GM21723 (cell line): ENCODE results near the gene ZNF646.

Source experiments
- ATAC-seq: cut with Tn5 transposase; IDR thresholded peaks from one replicate; pipeline ENCODE4 v1.9.1; 2021; ENCODE audit warnings: mild to moderate bottlenecking, moderate library complexity; ENCODE audit not compliant: unreplicated experiment

ZNF646 gene

DNA sequence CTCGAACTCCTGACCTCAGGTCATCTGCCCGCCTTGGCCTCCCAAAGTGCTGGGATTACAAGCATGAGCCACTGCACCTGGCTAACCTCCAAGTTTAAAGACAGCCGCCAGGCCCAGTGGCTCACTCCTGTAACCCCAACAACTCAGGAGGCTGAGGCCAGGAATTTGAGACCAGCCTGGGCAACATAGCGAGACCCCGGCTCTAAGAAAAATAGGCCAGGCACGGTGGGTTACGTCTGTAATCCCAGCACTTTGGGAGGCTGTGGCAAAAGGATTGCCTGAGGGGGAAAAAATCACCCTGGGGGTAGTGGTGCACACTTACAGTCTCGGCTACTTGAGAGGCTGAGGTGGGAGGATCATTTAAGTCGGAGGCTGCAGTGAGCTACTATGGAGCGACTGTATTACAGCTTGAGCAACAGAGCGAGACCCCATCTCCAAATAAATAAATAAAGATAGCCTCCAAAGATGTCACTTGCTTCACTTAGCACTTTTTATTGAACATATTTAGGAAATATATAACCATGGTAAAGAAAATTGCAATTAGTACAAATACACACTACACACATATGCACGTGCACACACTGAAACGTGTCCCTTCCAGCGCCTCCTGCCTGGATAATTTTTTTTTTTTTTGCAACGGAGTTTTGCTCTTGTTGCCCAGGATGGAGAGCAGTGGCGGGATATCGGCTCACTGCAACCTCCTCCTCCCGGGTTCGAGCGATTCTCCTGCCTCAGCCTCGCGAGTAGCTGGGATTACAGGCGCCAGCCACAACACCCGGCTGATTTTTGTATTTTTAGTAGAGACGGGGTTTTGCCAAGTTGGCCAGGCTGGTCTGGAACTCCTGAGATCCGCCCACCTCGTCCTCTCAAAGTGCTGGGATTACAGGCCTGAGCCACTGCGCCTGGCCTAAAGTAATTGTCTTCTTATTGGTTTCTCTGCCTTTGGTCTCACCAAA is 32.6 kb downstream of the ZNF646 start:
- no peak for ATAC-seq

DNA sequence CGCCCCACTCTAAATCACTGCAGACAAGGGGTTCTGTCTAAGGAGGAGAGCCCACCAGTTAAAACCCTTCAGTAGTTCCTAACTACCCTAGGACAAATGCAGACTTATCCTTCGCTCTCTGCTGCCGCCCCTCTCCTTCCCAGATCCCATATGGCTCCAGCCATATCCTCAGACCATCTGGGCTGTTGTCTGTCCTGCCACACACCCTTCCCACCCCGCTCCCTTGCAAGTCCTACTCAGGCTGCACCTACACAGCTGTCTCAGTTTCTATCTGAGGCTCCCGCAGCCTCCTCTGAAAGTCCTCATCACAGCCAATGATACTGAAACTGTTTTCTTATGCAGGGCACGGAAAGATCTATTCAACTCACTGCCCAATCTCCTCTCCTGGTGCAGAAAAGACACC is 33.2 kb downstream of the ZNF646 start:
- peak; percentile 58 for ATAC-seq

DNA sequence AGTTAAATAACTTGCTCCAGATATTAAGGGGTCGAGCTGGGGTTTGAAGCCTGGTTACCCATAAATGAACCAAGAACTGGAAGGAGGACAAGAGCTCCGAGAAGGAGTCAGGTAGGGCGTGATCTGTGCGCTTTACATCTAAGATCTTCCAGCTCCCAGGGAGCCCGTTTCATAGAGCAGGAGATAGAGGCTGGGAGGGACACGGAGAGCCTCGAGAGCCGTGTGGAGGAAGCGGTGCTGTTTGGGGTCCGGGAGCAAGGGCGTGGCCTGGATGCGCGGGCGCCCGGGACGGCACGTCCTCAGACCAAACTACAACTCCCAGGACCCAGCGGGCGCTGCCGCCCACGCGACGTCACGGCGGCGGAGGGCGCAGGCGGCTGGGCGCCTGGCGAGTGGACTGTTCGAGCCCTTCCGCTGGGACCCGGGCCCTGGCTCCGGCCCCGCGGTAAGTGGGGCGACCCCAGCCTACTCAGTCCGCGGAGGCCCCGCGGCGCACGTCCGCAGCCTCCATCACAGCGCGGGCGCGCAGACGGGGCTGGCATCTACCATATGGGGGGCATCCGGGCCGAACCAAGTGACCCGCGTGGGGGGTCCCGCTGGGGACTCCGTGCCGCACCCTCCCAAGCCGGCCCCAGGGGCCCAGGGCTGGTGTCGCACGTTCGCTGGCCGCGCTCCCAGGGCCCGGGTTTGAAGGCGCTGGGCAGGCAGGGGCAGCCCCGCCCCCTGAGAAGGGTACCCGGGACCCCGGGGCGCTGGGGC is 34.0 kb downstream of the ZNF646 start, which contains the start of gene BCKDK:
Gene BCKDK, plus strand, starts transcription at position 352 of the 759 bp plus-strand sequence. CDS start 838 bp downstream, outside the sequence.
- peak; percentile 82 for ATAC-seq

DNA sequence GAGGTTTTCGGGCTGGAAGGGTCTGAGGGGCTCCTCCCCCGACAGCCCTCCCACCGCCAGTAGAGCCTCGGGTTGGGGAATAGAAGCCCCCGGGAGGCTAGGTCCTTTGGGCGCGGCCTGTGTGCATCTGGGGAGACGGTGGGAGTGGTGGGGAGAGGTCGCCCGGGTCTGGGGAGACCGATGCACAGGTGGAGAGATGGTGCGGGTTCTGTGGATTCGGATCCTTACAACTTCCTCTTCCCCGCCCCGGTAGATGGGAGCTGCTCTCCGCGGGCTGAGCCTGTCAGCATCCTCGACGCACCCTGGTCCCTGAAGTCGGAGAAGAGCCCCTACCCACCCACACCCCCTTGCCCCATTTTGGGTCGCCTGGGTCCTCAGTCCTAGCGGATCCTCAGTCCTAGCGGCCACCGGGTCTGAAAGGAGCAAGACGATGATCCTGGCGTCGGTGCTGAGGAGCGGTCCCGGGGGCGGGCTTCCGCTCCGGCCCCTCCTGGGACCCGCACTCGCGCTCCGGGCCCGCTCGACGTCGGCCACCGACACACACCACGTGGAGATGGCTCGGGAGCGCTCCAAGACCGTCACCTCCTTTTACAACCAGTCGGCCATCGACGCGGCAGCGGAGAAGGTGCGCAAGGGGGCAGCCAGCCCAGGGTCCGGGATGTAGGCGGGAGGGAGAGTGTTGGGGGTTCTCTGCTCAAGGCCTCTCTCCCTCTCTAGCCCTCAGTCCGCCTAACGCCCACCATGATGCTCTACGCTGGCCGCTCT is 34.8 kb downstream of the ZNF646 start:
- ATAC-seq, result no peak

DNA sequence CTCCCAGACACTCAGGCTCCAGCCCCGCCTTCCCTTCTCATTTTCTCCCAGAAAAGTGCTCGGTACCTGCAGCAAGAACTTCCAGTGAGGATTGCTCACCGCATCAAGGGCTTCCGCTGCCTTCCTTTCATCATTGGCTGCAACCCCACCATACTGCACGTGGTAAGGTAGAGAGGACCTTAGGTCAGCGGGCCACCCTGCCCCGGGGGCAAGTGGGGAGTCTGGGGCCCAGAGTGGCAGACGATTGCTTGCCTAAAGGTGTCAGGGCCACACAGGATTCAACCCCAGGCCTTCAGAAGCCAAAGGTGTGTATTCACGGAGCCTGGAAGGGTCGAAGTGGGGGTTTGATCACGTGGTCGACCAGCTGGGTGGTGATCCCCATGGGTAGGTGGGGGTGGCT is 35.4 kb downstream of the ZNF646 start:
- ATAC-seq, result no peak

DNA sequence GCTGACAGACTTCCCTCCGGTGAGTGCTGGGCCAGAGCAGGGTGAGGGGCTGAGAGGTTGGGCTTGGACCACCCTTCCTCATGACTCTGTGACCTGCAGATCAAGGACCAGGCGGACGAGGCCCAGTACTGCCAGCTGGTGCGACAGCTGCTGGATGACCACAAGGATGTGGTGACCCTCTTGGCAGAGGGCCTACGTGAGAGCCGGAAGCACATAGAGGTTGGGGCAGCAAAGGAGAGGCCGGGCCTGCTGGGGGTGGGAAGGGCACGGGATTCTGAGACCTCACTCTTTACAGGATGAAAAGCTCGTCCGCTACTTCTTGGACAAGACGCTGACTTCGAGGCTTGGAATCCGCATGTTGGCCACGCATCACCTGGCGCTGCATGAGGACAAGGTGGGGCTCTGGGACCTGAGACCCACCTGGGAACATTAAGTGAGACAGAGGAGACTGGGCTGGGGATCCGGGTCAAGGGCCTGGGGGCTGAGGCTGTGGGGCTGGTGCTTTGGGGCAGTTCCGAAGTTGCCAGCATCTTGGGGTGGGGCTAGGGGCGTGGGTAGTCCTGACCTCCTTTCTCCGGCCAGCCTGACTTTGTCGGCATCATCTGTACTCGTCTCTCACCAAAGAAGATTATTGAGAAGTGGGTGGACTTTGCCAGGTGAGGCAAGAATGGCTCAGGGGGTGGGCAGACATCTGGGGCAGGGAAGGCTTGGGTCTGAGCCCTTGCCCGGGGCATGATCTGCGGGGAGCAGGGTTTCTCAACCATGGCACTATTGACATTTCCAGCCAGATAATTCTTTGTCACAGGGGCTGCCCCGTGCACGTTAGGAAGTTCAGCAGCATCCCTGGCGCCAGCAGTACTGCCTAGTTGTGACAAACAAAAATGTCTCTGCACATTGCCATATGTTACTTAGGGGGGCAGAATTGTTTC is 36.1 kb downstream of the ZNF646 start:
- no peak for ATAC-seq

DNA sequence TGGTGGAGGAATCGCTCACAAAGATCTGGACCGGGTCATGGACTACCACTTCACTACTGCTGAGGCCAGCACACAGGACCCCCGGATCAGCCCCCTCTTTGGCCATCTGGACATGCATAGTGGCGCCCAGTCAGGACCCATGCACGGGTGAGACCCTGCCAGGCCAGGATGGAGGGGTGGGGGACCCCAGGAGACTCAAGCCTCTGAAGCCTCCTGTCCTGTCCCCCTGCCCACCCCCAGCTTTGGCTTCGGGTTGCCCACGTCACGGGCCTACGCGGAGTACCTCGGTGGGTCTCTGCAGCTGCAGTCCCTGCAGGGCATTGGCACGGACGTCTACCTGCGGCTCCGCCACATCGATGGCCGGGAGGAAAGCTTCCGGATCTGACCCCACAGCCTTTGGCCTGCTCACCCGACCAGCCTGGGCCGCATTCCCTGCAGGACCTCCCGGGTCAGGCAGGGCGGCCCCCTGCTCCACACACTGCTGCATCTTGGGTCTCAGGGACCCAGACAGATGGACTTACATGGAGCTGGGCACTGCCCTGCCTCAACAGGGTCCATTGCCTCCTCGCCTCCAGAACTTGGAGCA is 37.8 kb downstream of the ZNF646 start:
- no peak for ATAC-seq

DNA sequence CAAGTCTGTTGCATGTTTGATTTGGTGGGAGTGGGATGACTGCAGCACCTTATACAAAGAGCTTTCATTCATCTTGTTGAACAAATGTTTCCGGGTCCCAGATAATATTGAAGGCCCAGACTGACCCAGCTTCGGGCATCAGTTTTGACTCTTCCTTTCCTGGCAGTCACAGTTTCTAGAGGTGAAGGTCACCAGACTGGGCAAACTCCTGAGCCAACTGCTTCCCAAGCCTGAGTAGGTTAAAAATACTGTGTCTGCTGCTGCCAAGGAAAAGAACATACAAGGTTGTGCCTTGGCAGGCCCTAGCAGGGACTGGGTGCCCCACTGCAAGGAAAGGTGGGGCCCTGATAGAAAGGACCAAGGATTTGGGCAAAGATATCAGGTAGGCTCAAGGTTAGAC is 38.5 kb downstream of the ZNF646 start:
- ATAC-seq, result no peak

DNA sequence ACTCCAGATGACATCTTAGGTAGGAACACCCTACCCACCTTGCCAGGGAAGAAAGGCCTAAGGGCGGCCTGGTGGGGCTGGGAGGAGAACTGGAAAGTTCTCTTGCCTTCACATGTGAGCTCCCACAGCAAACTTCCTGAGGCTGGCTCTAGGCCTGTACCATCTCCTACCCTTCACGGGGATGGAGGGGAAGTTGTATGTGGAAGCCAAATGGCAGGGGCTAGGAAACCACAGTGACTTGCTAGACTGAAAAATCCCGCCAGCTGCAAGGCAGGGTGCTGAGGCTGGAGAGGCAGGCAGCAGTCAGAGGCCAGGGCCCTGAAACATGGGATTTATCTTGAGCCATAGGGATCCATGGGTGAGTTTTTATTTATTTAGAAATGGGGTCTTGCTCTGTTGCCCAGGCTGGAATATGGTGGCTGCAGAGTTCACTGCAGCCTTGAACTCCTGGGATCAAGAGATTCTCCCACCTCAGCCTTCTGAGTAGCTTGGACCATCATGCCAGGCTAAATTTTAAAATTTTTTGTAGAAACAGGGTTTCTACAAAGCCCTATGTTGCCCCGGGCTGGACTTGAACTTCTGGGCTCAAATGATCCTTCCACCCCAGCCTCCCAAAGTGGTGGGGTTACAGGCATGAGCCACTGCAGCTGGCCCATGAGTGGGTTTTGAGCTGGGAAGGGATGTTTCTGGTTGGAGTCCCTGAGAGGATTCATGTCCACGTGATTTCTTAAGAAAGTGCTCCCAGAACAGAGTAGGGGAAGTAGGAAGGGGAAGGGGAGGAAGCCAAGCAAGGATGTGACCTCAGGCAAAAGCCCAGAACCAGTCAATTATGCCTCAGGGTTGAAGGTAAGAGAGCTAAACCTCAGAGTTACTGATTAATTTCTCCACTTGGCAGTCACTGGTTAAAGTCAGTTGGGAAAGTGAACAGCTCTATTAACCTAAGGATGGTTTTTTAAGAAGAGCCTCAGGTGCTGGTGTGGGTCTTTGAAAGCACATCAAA is 39.2 kb downstream of the ZNF646 start:
- no peak for ATAC-seq

DNA sequence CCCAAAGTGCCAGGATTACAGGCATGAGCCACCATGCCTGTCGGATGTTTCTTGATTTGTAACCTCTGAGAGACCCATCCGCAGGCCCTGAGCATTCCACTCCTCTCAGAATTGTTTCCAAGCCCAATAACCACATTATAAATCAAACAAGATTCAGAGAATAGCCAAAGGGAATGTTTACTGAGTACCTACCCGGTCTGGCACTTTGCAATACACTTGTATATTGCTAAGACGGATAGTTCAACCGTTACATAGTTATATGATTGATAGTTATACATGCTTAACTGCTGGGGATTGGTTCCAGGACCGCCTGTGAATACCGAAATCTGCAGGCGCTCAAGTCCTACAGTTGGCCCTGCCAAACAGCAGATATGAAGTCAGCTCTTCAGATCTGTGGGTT is 40.2 kb downstream of the ZNF646 start:
- no peak for ATAC-seq

DNA sequence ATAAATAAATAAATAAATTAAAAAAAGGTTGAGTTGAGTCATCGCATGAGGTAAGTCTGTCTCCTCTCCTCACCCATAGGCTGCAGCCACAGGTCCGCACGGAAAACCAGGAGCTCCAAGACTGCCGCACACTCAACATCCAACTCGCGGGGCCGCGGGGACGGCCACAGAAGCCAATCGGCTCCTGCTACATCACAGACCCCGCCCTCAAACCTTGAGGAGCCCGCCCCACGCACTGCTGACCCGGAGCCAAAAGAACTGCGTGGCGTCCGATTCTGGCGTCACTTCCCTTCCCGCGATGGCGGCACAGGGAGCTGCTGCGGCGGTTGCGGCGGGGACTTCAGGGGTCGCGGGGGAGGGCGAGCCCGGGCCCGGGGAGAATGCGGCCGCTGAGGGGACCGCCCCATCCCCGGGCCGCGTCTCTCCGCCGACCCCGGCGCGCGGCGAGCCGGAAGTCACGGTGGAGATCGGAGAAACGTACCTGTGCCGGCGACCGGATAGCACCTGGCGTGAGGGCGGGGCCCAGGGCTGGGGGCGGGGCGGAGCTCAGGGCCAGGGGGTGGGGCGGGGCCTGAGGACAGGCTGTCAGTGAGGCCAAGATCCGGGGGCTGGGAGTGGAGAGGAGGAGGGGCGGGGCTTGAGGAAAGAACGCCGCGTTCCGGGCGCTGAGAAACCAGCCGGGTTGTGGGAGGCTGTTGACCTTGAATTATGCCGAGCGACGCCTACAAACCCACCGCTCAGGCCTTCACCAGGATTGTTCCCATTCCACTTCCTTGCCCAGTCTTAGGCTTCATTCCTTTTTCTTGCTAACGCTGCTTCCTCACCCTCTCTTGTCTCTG is 43.4 kb downstream of the ZNF646 start, which contains the start of gene KAT8:
Gene KAT8, plus strand, starts transcription at position 281 of the 839 bp plus-strand sequence. Its CDS starts 18 bp downstream, at position 299.
- ATAC-seq, result peak; percentile 90

DNA sequence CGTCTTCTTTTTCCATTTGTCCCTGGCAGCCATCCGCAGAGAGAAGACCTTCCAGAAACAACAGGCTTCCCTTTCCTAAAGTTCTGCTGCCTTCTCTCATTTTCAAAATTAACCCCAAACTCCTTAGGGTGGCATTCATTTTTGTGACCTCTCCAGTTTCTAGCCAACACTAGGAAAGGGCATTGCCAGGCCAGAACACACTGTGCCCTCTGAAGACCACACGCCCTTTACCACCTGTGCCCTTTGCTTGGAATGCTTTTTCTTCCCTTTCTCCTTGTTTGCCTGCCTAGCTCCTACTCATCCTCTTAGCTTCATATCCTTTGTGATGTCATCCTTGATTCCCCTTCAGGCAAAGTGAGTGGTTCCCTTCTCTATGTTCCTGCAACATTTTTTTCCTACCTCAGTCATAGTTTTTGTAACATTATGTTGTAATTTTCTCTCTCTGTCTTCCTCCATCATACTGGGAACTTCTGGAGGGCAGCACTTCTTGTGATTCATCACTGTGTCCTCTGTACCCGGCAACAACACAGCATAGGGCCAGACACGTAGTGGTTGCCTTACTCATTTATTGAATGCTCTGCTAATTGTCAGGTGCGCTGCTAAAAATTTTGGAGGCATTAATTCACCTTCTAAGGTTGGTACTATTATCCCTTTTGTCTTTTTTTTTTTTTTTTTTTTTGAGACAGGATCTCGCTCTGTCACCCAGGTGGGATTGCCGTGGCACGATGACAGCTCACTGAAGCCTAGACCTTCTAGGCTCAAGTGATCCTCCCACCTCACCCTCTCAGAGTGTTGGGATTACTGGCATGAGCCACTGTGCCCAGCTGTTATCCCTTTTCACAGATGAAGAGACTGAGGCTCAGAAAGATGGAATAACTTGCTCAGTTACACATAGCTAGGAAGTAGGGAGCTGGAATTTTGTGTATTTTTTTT is 44.3 kb downstream of the ZNF646 start:
- ATAC-seq, result no peak

DNA sequence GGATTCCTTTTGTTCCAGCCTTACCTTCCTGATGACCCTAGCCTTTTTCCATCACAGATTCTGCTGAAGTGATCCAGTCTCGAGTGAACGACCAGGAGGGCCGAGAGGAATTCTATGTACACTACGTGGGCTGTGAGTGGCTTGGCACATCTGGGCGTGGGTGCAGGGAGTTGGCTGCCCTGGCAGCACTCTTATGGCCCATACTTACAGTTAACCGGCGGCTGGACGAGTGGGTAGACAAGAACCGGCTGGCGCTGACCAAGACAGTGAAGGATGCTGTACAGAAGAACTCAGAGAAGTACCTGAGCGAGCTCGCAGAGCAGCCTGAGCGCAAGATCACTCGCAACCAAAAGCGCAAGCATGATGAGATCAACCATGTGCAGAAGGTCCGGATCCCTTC is 45.9 kb downstream of the ZNF646 start:
- ATAC-seq, result no peak

DNA sequence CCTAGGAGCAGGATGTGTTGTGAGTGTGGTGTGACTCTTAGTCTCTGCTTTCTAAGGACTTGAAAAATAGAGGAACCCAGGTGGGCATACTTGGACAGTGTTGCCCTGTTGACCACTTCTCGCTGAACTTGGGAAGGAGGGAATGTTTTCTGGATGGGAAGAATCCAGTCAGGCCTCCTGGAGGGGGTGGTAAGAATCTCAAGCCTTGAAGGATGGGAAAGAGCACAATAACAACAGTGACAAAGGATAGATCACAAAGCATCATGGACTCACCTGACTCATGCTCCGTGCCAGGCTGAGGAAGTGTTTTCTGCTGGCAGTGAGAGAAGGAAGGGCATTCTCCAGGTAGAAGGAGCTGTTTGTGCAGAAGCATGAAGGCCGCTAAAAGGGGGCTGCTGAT is 51.6 kb downstream of the ZNF646 start:
- no peak for ATAC-seq

DNA sequence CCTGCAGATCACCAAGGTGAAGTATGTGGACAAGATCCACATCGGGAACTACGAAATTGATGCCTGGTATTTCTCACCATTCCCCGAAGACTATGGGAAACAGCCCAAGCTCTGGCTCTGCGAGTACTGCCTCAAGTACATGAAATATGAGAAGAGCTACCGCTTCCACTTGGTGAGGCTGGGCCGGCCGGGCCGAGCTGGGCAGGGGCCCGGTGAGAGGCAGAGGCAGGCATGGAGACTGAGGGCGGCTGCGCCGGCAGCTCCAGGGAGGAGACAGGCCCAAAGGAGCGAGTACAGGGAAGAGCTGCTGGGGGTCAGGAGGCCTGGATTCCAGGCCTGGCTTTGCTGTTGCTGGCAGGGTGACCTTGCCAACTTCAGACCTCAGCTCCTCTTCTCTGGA is 53.0 kb downstream of the ZNF646 start:
- ATAC-seq, result no peak
